ENCODE data around the gene RXRG.

DNA sequence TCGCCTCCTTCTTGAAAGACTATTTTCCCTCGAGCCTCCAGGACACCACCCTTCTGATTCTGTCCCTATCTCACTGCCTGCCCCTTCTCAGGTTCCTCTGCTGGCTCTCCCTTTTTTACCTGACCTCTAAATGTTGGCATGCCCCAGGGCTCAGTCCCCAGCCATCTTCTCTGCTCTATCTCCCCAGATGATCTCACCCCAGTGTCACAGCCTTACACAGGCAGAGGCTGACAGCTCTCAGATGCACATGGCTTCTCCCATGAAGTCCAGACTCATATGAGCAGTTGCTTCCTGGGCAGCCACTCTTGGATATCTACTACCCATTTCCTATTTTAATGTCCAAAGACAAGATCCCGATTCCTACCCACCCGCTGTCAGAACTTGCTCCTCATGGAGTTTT is 37.5 kb downstream of the RXRG start:
- TF ChIP-seq POLR2A (IDR thresholded peaks at IDR 0.05; ENCODE audit: low read depth, low read length) (no peak), POLR2AphosphoS5 (IDR thresholded peaks at IDR 0.05; ENCODE audit: low read depth, low read length) (no peak), TAF1 (IDR thresholded peaks at IDR 0.05; ENCODE audit: low read depth, low read length) (no peak), SPI1 (IDR thresholded peaks at IDR 0.05; ENCODE audit: low read depth, low read length) (no peak)
